Measurements from ENCODE around the gene THSD7B.

Gene THSD7B

DNA sequence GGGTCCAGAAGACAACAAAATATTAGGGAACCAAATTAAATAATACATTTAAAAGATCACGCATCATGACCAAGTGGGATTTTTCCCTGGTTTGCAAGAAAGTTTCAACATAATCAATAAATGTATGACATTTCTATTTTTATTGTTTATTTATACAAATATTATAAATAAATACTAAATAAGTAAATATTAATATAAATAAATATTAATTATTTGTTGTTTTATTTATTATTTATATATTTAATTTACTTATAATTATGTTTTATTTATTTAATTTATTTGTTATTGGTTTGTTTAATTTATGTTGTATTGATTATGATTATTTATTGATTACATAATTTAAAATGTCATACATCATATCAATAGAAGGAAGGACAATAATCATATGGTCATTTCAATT lies 956.4 kb downstream of the THSD7B start:
- DNase-seq, result no peak

GRCh38 chr2:137724912-137725311 lies 959.6 kb downstream of the THSD7B start:
- no peak for DNase-seq
